Measurements from ENCODE around the gene SLC4A7.

The SLC4A7 gene

GRCh38 chr3:27323087-27323570, 161.1 kb downstream of the SLC4A7 start:
- DNase-seq (ENCODE audit: low spot score) = no peak

All from kidney capillary endothelial cell (primary cell).